Activated naive CD4-positive, alpha-beta T cell treated with anti-CD3 and anti-CD28 coated beads, Interleukin-2, amount 10 ng/mL, durations not matched to agents 7 days and 5 days (primary cell): ENCODE results near the gene PGAP3.

Experiments
- CTCF ChIA-PET: fragments of 350-600 bp; sonication (Branson Sonifier 250); formaldehyde crosslinking; loops from one replicate; lab custom pipeline; 2021; ENCODE audit warnings: antibody characterized with exemption; lab: Charles Lee
- DNase-seq: peaks from one replicate; pipeline ENCODE4 v3.0.0-alpha.2; 2020
- H3K27ac Mint-ChIP-seq: one replicate; pipeline ENCODE4 v1.8.0; 2021; ENCODE audit warnings: mild to moderate bottlenecking, moderate library complexity, mixed read lengths
- H3K27me3 Mint-ChIP-seq: one replicate; pipeline ENCODE4 v1.8.0; 2021; ENCODE audit warnings: mild to moderate bottlenecking, mixed read lengths
- H3K36me3 Mint-ChIP-seq: one replicate; pipeline ENCODE4 v1.8.0; 2021; ENCODE audit warnings: mixed read lengths
- H3K4me1 Mint-ChIP-seq: one replicate; pipeline ENCODE4 v1.8.0; 2021; ENCODE audit warnings: mixed read lengths
- H3K4me3 Mint-ChIP-seq: one replicate; pipeline ENCODE4 v1.8.0; 2021; ENCODE audit warnings: mild to moderate bottlenecking, moderate library complexity, mixed read lengths
- H3K9me3 Mint-ChIP-seq: one replicate; pipeline ENCODE4 v1.8.0; 2021; ENCODE audit warnings: mixed read lengths

The PGAP3 gene

GRCh38 chr17:39675390-39676082 is 12.3 kb downstream of the PGAP3 start:
- DNase-seq, result no peak
- Mint-ChIP-seq H3K27me3 (peaks cover 32% of the 10 kb centered on the region), H3K4me3 (no peak overlapping the region), H3K36me3 (peaks cover 18% of the 10 kb centered on the region), H3K27ac (peak overlapping the region; percentile 84), H3K9me3 (no peaks in the 10 kb centered on the region), H3K4me1 (peaks cover 59% of the 10 kb centered on the region)
- CTCF ChIA-PET, result interaction anchor here (1.0 to 1.6 kb wide), 7 partner anchors 22 to 128 kb away, joined by 3 to 5 read pairs (median 3); no protein-coding TSS in a partner anchor

- no peak for DNase-seq
- H3K9me3 Mint-ChIP-seq, result no peaks in the 10 kb centered on the region
- peaks cover 39% of the 10 kb centered on the region for H3K27me3 Mint-ChIP-seq
- H3K4me1 Mint-ChIP-seq, result peaks cover 52% of the 10 kb centered on the region
- no peak overlapping the region for H3K4me3 Mint-ChIP-seq
- no peak overlapping the region for H3K27ac Mint-ChIP-seq
- CTCF ChIA-PET, result interaction anchor here (1.0 to 1.6 kb wide), 4 partner anchors 21 to 54 kb away, joined by 3 to 5 read pairs (median 4); no protein-coding TSS in a partner anchor
- peaks cover 13% of the 10 kb centered on the region for H3K36me3 Mint-ChIP-seq
Measured at GRCh38 chr17:39674702-39675389, 13.0 kb downstream of the PGAP3 start.

- H3K27me3 Mint-ChIP-seq, result peaks cover 46% of the 10 kb centered on the region
- H3K4me3 Mint-ChIP-seq, result no peak overlapping the region
- no peak for DNase-seq
- no peak overlapping the region for H3K27ac Mint-ChIP-seq
- H3K4me1 Mint-ChIP-seq, result peaks cover 45% of the 10 kb centered on the region
- H3K36me3 Mint-ChIP-seq, result peaks cover 11% of the 10 kb centered on the region
- CTCF ChIA-PET, result interaction anchor here (1.4 to 9.5 kb wide), 3 partner anchors 20 to 52 kb away, joined by 4 to 115 read pairs (median 5); no protein-coding TSS in a partner anchor
- no peaks in the 10 kb centered on the region for H3K9me3 Mint-ChIP-seq
Measured at GRCh38 chr17:39674179-39674578, 13.7 kb downstream of the PGAP3 start.

DNA sequence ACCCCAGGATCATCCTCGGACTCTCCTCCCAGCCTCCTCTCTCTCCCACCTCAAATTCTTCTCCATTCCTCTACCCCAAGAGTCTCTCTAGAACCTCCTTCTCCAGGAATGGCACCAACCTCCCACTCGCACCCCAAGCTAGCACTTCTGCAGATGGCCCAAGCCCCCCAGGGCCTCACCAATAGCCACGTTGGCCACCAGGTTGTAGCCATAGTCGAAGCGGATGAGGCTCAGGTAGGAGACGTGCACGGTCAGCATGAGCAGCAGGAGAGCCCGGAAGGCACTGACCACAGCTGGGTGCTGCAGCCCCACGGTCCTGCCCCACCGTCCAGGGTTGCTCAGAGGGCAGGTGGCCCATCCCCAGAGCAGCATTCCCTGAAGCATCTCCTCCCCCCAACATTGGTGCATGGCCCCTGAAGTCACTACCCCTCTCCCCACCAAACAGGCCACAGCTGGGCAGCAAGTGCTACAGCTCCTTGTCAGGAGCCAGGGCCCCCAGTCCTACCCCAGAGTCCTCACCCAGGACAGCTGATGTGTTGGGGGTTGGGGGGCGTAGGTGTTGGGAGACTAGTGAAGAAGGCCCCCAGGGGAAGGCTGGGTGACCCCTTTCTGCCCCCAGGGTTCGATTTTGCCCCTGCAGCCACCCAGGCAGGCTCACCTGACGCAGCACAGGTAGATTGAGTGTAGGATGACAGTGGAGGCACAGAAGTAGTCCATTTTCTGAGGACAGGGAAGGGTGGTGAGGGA is 14.3 kb downstream of the PGAP3 start:
- H3K4me1 Mint-ChIP-seq, result peaks cover 42% of the 10 kb centered on the region
- H3K36me3 Mint-ChIP-seq, result peaks cover 5% of the 10 kb centered on the region
- DNase-seq, result no peak
- H3K9me3 Mint-ChIP-seq, result no peaks in the 10 kb centered on the region
- no peak overlapping the region for H3K4me3 Mint-ChIP-seq
- no peak overlapping the region for H3K27ac Mint-ChIP-seq
- peaks cover 53% of the 10 kb centered on the region for H3K27me3 Mint-ChIP-seq
- CTCF ChIA-PET, result interaction anchor here (1.4 to 9.5 kb wide), 2 partner anchors 19 to 51 kb away, joined by 5 to 115 read pairs; no protein-coding TSS in a partner anchor

DNA sequence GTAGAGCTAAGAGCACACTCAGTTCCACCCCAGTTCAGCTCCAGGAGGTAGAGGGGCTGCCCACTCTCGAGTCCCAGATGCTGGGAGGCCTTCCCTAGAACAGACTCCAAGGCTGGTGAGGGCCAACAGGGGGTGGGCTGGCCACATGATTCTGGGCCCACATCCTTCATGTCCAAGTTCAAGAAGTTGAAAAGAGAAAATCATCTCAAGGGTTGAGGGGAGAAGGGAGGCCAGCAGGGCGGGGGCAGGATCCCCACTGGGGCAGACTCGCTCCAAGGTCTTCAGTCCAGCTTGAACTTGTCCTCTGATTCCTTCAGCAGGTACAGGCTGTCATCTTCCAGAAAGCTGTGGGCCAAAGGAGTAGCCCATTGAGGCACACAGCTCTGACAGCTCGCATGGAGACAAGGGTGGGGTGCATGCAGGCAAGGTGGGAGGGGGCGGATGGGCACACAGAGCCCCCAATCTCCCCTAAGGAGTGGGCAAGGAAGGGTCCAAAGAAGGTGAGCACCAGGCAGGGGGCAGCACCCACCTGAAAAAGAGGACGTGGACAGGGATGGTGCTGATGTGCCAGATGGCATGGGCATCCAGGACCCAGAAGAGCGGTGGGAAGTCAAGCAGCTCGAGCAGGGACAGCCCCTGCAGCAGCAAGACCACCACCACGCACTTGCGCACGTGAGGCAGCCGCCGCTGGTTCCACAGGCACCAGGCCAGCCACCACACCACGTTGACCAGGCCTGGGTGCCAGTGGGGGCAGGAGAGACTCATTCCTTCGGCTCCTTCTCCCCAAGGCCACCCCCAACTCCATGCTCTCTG is 15.1 kb downstream of the PGAP3 start:
- DNase-seq, result no peak
- peaks cover 60% of the 10 kb centered on the region for H3K27me3 Mint-ChIP-seq
- CTCF ChIA-PET, result interaction anchor here (1.4 to 9.5 kb wide), 5 partner anchors 8 to 80 kb away, joined by 4 to 115 read pairs (median 5); no protein-coding TSS in a partner anchor
- H3K27ac Mint-ChIP-seq, result no peak overlapping the region
- H3K9me3 Mint-ChIP-seq, result no peaks in the 10 kb centered on the region
- H3K4me1 Mint-ChIP-seq, result peaks cover 38% of the 10 kb centered on the region
- H3K4me3 Mint-ChIP-seq, result no peak overlapping the region
- H3K36me3 Mint-ChIP-seq, result no peaks in the 10 kb centered on the region

DNA sequence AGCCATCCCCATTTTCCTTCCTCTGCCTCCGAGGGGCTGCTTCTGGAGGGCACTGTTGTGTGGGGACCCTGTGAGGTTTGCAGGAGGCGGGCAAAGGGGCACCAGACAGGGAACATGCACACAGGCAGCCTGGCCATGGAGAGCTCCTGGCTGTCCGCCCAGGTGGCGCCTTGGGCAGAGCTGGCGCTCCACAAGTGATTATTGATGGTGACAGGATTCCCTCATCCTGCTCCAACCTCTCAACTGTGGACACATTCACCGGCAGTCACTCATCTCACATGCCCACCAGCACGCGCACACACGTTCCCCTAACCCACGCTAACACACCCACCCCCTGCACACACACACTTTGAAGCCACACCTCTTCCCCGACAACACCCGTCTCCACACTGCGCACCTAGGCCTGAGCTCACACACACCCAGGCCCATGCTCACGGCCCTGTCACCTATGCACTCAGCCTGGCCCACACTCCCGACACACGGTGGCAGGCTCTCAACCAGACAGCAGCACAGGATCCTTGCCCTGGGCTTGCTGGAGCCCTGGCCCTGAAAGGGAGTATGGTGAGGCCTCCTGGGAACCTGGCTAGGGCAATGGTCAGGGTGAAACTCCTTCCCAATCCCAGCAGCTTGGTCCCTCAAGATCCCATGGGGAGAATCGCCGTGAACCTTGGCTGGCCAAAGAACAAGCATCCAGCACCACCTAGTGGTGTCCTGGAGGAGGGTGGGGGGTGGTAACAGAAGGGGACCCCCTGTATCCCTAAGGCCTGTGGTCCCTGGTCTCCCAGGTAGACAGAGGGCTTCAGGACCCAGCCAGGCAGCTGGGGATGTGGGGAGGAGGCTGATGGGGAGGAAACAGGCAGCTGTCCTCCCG is 16.0 kb downstream of the PGAP3 start:
- Mint-ChIP-seq H3K9me3 (no peaks in the 10 kb centered on the region), H3K4me3 (no peak overlapping the region), H3K36me3 (no peaks in the 10 kb centered on the region), H3K27me3 (peaks cover 69% of the 10 kb centered on the region), H3K27ac (no peak overlapping the region), H3K4me1 (peaks cover 32% of the 10 kb centered on the region)
- CTCF ChIA-PET, result interaction anchor here (0.6 to 9.5 kb wide), 12 partner anchors 9 to 83 kb away, joined by 3 to 115 read pairs (median 5); partner anchors contain the start of gene MIEN1
- peak; percentile 38 for DNase-seq

DNA sequence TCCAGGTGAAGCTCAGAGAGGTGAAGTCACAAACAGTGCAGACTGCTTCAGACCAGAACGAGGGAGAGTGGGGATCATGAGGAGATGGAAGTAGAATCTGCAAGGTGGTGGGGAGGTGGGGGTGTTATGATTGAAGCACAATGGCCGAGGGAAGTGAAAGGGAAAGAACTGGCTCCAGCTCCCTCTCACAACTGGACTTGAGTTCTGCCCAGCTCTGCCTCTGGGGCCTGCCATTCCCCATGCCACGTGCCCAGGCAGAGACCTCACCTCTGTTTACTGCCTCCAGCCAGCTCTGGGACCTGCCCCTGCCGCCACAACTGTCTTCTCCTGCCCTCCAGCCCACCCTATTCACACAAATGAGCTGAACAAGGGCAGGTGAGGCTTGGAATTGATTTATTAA is 17.1 kb downstream of the PGAP3 start:
- H3K4me3 Mint-ChIP-seq, result no peak overlapping the region
- CTCF ChIA-PET, result interaction anchor here (1.4 to 9.5 kb wide), 7 partner anchors 10 to 59 kb away, joined by 3 to 115 read pairs (median 9); partner anchors contain the start of gene MIEN1

DNA sequence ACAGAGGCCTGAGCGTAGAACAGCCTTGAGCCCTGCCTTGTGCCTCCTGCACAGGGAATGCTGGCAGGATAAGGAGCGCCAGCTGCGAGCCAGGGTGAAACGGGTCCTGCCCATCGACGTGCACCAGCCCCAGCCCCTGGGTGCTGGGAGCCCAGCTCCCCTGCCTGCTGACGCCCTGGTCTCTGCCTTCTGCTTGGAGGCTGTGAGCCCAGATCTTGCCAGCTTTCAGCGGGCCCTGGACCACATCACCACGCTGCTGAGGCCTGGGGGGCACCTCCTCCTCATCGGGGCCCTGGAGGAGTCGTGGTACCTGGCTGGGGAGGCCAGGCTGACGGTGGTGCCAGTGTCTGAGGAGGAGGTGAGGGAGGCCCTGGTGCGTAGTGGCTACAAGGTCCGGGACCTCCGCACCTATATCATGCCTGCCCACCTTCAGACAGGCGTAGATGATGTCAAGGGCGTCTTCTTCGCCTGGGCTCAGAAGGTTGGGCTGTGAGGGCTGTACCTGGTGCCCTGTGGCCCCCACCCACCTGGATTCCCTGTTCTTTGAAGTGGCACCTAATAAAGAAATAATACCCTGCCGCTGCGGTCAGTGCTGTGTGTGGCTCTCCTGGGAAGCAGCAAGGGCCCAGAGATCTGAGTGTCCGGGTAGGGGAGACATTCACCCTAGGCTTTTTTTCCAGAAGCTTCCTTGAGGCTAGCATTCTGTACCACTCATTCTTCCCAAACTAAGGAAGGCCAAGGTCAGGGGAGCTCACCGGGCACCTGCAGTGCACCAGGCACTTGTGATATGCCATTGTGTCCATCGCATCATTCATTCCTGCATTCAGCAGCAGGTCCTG is 17.7 kb downstream of the PGAP3 start:
- H3K36me3 Mint-ChIP-seq, result no peaks in the 10 kb centered on the region
- H3K4me3 Mint-ChIP-seq, result no peak overlapping the region
- CTCF ChIA-PET, result interaction anchor here (1.0 to 9.5 kb wide), 11 partner anchors 9 to 115 kb away, joined by 3 to 115 read pairs (median 8); partner anchors contain the start of gene MIEN1
- no peaks in the 10 kb centered on the region for H3K9me3 Mint-ChIP-seq
- peaks cover 87% of the 10 kb centered on the region for H3K27me3 Mint-ChIP-seq
- peaks cover 15% of the 10 kb centered on the region for H3K4me1 Mint-ChIP-seq
- H3K27ac Mint-ChIP-seq, result no peak overlapping the region
- DNase-seq, result no peak

More for the DNA sequence above, 17.1 kb downstream of the PGAP3 start:
- Mint-ChIP-seq H3K27me3 (peaks cover 80% of the 10 kb centered on the region), H3K4me1 (peaks cover 21% of the 10 kb centered on the region), H3K36me3 (no peaks in the 10 kb centered on the region), H3K9me3 (no peaks in the 10 kb centered on the region), H3K27ac (no peak overlapping the region)
- no peak for DNase-seq

DNA sequence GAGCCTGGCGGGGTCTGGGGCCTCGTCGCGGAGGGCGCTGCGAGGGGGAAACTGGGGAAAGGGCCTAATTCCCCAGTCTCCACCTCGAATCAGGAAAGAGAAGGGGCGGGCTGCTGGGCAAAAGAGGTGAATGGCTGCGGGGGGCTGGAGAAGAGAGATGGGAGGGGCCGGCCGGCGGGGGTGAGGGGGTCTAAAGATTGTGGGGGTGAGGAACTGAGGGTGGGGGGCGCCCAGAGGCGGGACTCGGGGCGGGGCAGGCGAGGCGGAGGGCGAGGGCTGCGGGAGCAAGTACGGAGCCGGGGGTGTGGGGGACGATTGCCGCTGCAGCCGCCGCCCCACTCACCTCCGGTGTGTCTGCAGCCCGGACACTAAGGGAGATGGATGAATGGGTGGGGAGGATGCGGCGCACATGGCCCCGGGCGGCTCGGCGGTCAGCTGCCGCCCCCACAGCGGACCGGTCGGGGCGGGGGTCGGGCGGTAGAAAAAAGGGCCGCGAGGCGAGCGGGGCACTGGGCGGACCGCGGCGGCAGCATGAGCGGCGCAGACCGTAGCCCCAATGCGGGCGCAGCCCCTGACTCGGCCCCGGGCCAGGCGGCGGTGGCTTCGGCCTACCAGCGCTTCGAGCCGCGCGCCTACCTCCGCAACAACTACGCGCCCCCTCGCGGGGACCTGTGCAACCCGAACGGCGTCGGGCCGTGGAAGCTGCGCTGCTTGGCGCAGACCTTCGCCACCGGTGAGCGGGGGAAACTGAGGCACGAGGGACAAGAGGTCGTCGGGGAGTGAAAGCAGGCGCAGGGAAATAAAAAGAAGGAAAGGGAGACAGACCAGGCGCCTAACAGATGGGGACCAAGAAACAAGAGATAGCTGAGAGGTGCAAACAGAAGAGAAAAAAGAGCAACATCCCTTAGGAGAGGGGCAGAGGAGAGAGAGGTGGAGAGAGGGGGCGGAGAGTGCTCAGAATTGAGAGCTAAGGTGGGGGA is 19.6 kb downstream of the PGAP3 start, which contains the start of gene PNMT:
Gene PNMT, plus strand, starts transcription at position 509 of the 980 bp plus-strand sequence. Its CDS starts 23 bp downstream, at position 532.
- H3K9me3 Mint-ChIP-seq, result no peaks in the 10 kb centered on the region
- CTCF ChIA-PET, result interaction anchor here (0.6 to 9.5 kb wide), 9 partner anchors 11 to 432 kb away, joined by 3 to 115 read pairs (median 3); partner anchors contain the start of gene PGAP3
- H3K4me1 Mint-ChIP-seq, result peaks cover 14% of the 10 kb centered on the region
- peaks cover 2% of the 10 kb centered on the region for H3K36me3 Mint-ChIP-seq
- H3K4me3 Mint-ChIP-seq, result peak within 1 kb of the TSS; percentile 46
- H3K27ac Mint-ChIP-seq, result no peak within 1 kb of the TSS
- peak; percentile 79 for DNase-seq
- peaks cover 85% of the 10 kb centered on the region for H3K27me3 Mint-ChIP-seq

DNA sequence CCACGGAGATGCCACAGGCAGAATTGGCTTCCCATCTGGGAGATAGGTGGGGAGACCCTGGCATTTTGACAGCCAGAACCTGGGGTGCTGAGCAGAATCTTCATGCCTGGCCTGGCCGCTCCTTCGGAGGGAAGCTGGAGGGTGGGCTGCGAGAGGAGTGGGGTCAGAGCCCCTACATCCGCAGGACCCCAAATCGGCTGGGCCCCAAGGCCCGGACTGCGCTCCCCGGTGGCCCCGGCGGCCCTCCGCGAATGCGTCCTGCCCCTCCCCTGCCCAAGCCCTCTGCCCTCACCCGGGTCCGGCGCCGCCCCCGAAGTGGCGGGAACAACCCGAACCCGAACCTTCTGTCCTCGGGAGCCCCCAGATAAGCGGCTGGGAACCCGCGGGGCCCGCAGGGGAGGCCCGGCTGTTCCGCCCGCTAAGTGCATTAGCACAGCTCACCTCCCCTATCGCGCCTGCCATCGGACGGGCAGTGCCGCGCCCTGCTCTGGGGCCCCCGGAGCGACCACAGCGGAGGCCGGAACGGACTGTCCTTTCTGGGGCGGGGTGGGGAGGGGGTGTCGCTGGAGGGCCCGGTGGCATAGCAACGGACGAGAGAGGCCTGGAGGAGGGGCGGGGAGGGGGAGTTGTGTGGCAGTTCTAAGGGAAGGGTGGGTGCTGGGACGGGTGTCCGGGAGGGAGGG is 20.5 kb downstream of the PGAP3 start:
- peaks cover 14% of the 10 kb centered on the region for H3K4me1 Mint-ChIP-seq
- CTCF ChIA-PET, result interaction anchor here (1.2 to 9.5 kb wide), 3 partner anchors 11 to 52 kb away, joined by 3 to 115 read pairs (median 9); no protein-coding TSS in a partner anchor
- no peak for DNase-seq
- H3K4me3 Mint-ChIP-seq, result no peak overlapping the region
- peaks cover 76% of the 10 kb centered on the region for H3K27me3 Mint-ChIP-seq
- H3K9me3 Mint-ChIP-seq, result no peaks in the 10 kb centered on the region
- peaks cover 2% of the 10 kb centered on the region for H3K36me3 Mint-ChIP-seq
- no peak overlapping the region for H3K27ac Mint-ChIP-seq
